SK-N-SH (cell line): ENCODE measurements around the gene NDST4. TPM values are rescaled to one million over a fixed set of nuclear protein-coding genes. Genes with fewer than 3 reads are reported as not detected.

Experiments
- CTCF ChIA-PET: fragments of 300-600, 350-600 bp; formaldehyde crosslinking; extraction: SDS; loops from one replicate; lab custom pipeline; 2021; lab: Yijun Ruan, JAX
- POLR2A ChIA-PET: fragments of 350-600 bp; sonication (Branson Sonifier 250); formaldehyde crosslinking; extraction: SDS; loops from one replicate; lab custom pipeline; 2020; ENCODE audit warnings: antibody characterized with exemption, inconsistent platforms; lab: Yijun Ruan, JAX
- DNase-seq: peaks from one replicate; pipeline ENCODE4 v3.0.0; 2012
- H2AFZ ChIP-seq: fragments of 200-600 bp; sonication (generic); 2 replicates; pipeline ENCODE4 v1.8.1; 2016; ENCODE audit warnings: antibody characterized with exemption, mild to moderate bottlenecking, low read depth
- H3F3A ChIP-seq: fragments of 200-600 bp; sonication (generic); replicated peaks from 2 replicates; pipeline ENCODE3; 2016; ENCODE audit warnings: antibody characterized with exemption, mild to moderate bottlenecking; ENCODE audit not compliant: insufficient read depth
- H3K27ac ChIP-seq, 2 experiments: fragments of 200-500 bp in 1 of 2; fragments of 200-600 bp in 1 of 2; sonication (Bioruptor generic) in 1 of 2; sonication (generic), shearing (Covaris generic) in 1 of 2; 2 replicates each; pipeline versions ENCODE4 v1.5.1 to v1.6.1; 2014 to 2016; ENCODE audit warnings: low read depth in 2 of 2, inconsistent platforms in 1 of 2, low read length in 1 of 2, mild to moderate bottlenecking in 1 of 2, mixed read lengths in 1 of 2
- H3K27me3 ChIP-seq: fragments of 200-600 bp; sonication (generic), shearing (Covaris generic); 2 replicates; pipeline ENCODE4 v1.6.1; 2016; ENCODE audit warnings: mixed run types; ENCODE audit not compliant: insufficient read depth
- H3K36me3 ChIP-seq, 2 experiments: fragments of 200-500 bp in 1 of 2; fragments of 200-600 bp in 1 of 2; sonication (Bioruptor generic) in 1 of 2; sonication (generic) in 1 of 2; replicated peaks in 1 of 2; 2 replicates each; pipeline versions ENCODE3 to v1.5.1; 2014 to 2016; ENCODE audit warnings: low read length in 1 of 2, mild to moderate bottlenecking in 1 of 2; ENCODE audit not compliant: insufficient read depth in 2 of 2, control insufficient read depth in 1 of 2
- H3K4me1 ChIP-seq, 2 experiments: fragments of 200-500 bp in 1 of 2; fragments of 200-600 bp in 1 of 2; sonication (Bioruptor generic) in 1 of 2; sonication (generic), shearing (Covaris generic) in 1 of 2; 2 replicates each; pipeline versions ENCODE4 v1.5.1 to v1.6.1; 2014 to 2016; ENCODE audit warnings: low read depth in 1 of 2, low read length in 1 of 2, mixed run types in 1 of 2; ENCODE audit not compliant: insufficient read depth in 2 of 2, control insufficient read depth in 1 of 2
- H3K4me2 ChIP-seq: fragments of 200-600 bp; sonication (generic), shearing (Covaris generic); 2 replicates; pipeline ENCODE4 v1.6.1; 2017; ENCODE audit warnings: mixed run types
- H3K4me3 ChIP-seq, 2 experiments: fragments of 200-500 bp in 1 of 2; fragments of 200-600 bp in 1 of 2; sonication (Bioruptor generic) in 1 of 2; sonication (generic), shearing (Covaris generic) in 1 of 2; 2 replicates each; pipeline versions ENCODE4 v1.5.1 to v1.8.1; 2014 to 2016; ENCODE audit warnings: low read depth in 2 of 2, inconsistent platforms in 1 of 2, low read length in 1 of 2, mild to moderate bottlenecking in 1 of 2, mixed read lengths in 1 of 2, moderate library complexity in 1 of 2
- H3K79me2 ChIP-seq: fragments of 200-600 bp; sonication (generic); 2 replicates; pipeline ENCODE4 v1.8.1; 2017; ENCODE audit warnings: mild to moderate bottlenecking; ENCODE audit not compliant: insufficient read depth
- H3K9ac ChIP-seq: fragments of 200-600 bp; sonication (generic); 2 replicates; pipeline ENCODE4 v1.6.1; 2017; ENCODE audit warnings: mixed run types
- H3K9me2 ChIP-seq: fragments of 200-600 bp; sonication (generic); 2 replicates; pipeline ENCODE4 v1.6.1; 2017; ENCODE audit warnings: mixed run types
- H3K9me3 ChIP-seq: fragments of 200-600 bp; sonication (generic); 2 replicates; pipeline ENCODE4 v1.6.1; 2017; ENCODE audit warnings: mixed run types, mild to moderate bottlenecking, moderate library complexity
- H4K20me1 ChIP-seq: fragments of 200-600 bp; sonication (generic); 2 replicates; pipeline ENCODE4 v1.6.1; 2017; ENCODE audit warnings: mild to moderate bottlenecking, mixed run types; ENCODE audit not compliant: insufficient read depth
- CHD2 ChIP-seq: fragments of 150-350 bp; IDR thresholded peaks from 2 replicates; pipeline ENCODE4 v1.6.1; 2018; ENCODE audit warnings: low read length; ENCODE audit not compliant: partially characterized antibody
- EP300 ChIP-seq, 2 experiments: IDR thresholded peaks; 2 replicates each; pipeline versions ENCODE4 v1.4.0 to v1.6.1; 2012; ENCODE audit warnings: borderline replicate concordance in 1 of 2, low read depth in 1 of 2, low read length in 1 of 2
- EZH2phosphoT487 ChIP-seq: fragments of 200-600 bp; sonication (generic); IDR thresholded peaks from 2 replicates; pipeline ENCODE4 v1.6.1; 2017; ENCODE audit warnings: low read depth, mixed run types, mild to moderate bottlenecking, antibody characterized with exemption, moderate library complexity, borderline replicate concordance
- FOXJ3 ChIP-seq: sonication (generic); formaldehyde crosslinking; IDR thresholded peaks from 2 replicates; pipeline ENCODE4 v1.5.1; 2020; ENCODE audit warnings: mild to moderate bottlenecking, missing genetic modification reagents
- FOXM1 ChIP-seq: IDR thresholded peaks from 2 replicates; pipeline ENCODE4 v1.4.0; 2012; ENCODE audit warnings: low read depth, mild to moderate bottlenecking
- JUND ChIP-seq: IDR thresholded peaks from 2 replicates; pipeline ENCODE4 v1.4.0; 2012
- MEF2A ChIP-seq: IDR thresholded peaks from 2 replicates; pipeline ENCODE4 v1.4.0; 2012; ENCODE audit warnings: low read depth, borderline replicate concordance
- NFIC ChIP-seq: IDR thresholded peaks from 2 replicates; pipeline ENCODE4 v1.4.0; 2012; ENCODE audit warnings: borderline replicate concordance
- POLR2AphosphoS5 ChIP-seq: IDR thresholded peaks from 2 replicates; pipeline ENCODE4 v1.6.1; 2012; ENCODE audit warnings: low read depth, low read length
- TCF12 ChIP-seq: IDR thresholded peaks from 2 replicates; pipeline ENCODE4 v1.4.0; 2012
- TEAD4 ChIP-seq: IDR thresholded peaks from 2 replicates; pipeline ENCODE4 v1.4.0; 2012; ENCODE audit warnings: mild to moderate bottlenecking, borderline replicate concordance; ENCODE audit not compliant: insufficient read depth
- YY1 ChIP-seq: IDR thresholded peaks from 2 replicates; pipeline ENCODE4 v1.4.0; 2012; ENCODE audit warnings: low read depth, mild to moderate bottlenecking
- WGBS: methylation state at CpG from one replicate; pipeline ENCODE4 v1.1.6; 2017; ENCODE audit warnings: low lambda C conversion rate; 5-methylcytosine and 5-hydroxymethylcytosine counted together
- polyA plus RNA-seq, 3 experiments: library from polyadenylated mRNA; depleted of rRNA; stranded (reverse); fragments of >200 nt; gene quantifications; 2 replicates each; pipeline ENCODE4 v1.2.3, GENCODE V29; 2012
- TF ChIP-seq, protein P1 (sequence below): fragments of 150-350 bp; IDR thresholded peaks from 2 replicates; pipeline ENCODE4 v1.6.1; 2017; ENCODE audit warnings: antibody characterized with exemption, low read length, low read depth, borderline replicate concordance

The NDST4 gene
- polyA plus RNA-seq, 1 of the 3 experiments (the other 2 are of a cell fraction) = not detected

DNA sequence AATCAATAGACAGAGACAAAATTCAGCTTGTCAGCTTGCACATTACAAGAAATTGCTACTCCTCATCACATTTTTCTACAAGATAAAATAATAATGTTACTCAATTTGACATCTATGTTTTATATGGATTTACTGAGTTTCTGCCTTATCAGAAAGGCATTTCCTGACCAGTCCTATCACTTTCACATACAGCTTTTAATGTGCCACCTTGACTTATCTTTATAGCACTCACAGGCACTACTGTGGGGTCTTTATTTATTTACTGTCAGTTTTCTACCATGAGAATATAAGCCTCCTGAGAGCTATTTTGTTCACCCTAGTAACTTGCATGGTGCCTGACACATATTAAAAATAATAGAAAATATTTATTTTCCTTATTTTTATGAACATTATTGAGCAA, 6.0 kb downstream of the NDST4 start:
- Histone ChIP-seq H3K27me3 (no peaks in the 10 kb centered on the region), H3K9me2 (no peaks in the 10 kb centered on the region), H3K4me3 (no peak overlapping the region), H3K4me1 (no peaks in the 10 kb centered on the region; a peak in 1 of 4 replicates), H3F3A (no peaks in the 10 kb centered on the region), H3K79me2 (no peaks in the 10 kb centered on the region), H3K4me2 (no peak overlapping the region), H4K20me1 (no peaks in the 10 kb centered on the region), H2AFZ (no peak overlapping the region), H3K27ac (no peak overlapping the region), H3K36me3 (no peaks in the 10 kb centered on the region), H3K9ac (no peak overlapping the region), H3K9me3 (no peaks in the 10 kb centered on the region; the same call in 1 of the 2 replicates)
- TF ChIP-seq TEAD4 (no peak), FOXM1 (no peak), CHD2 (no peak)
- TF ChIP-seq, protein P1, sequence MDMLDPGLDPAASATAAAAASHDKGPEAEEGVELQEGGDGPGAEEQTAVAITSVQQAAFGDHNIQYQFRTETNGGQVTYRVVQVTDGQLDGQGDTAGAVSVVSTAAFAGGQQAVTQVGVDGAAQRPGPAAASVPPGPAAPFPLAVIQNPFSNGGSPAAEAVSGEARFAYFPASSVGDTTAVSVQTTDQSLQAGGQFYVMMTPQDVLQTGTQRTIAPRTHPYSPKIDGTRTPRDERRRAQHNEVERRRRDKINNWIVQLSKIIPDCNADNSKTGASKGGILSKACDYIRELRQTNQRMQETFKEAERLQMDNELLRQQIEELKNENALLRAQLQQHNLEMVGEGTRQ = no peak
- CTCF ChIA-PET = interaction anchor here (1.1 kb wide), 1 partner anchor 19 kb away, joined by 3 read pairs; no protein-coding TSS in a partner anchor
- POLR2A ChIA-PET = no interaction called here
- no peak for DNase-seq

DNA sequence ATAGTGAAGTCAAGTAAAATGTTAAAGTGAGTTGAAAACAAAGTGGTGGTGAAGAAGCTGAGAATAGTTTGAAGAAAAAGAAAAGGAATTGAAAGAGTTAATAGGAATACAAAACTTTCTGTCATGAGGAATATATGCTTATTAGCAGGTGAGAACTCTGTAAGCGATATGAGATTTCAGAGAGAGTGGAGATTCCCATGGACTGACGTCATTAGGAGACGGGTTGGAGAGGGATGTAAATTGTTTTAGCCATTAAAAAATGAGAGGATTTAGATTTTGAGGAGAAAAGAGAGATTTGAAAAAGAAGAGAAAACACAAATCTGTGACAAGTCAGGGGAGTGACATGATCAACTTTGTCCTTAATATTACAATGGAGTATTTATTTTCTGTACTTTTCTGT, 11.7 kb downstream of the NDST4 start:
- Histone ChIP-seq H3K4me3 (no peak overlapping the region), H3K27ac (no peak overlapping the region)
- TF ChIP-seq EZH2phosphoT487 (no peak), TCF12 (no peak), JUND (no peak), POLR2AphosphoS5 (no peak), MEF2A (no peak), YY1 (no peak), FOXJ3 (CRISPR knock-in tag) (no peak), EP300 (IDR thresholded peaks at IDR 0.05; ENCODE audit: borderline replicate concordance in 1 of 2, low read depth in 1 of 2, low read length in 1 of 2) (no peak), NFIC (no peak)
- TF ChIP-seq, all 33 proteins: peak for 0
- Histone ChIP-seq H3K9me2 (no peaks in the 10 kb centered on the region), H3K9ac (no peak overlapping the region), H3F3A (no peaks in the 10 kb centered on the region), H3K4me2 (no peak overlapping the region), H3K36me3 (no peaks in the 10 kb centered on the region), H3K4me1 (no peaks in the 10 kb centered on the region; a peak in 1 of 4 replicates), H2AFZ (no peak overlapping the region), H3K27me3 (no peaks in the 10 kb centered on the region), H3K9me3 (no peaks in the 10 kb centered on the region), H3K79me2 (no peaks in the 10 kb centered on the region), H4K20me1 (no peaks in the 10 kb centered on the region)
- 30% methylated on average over 3 of the region's 3 CpGs for WGBS
- POLR2A ChIA-PET = no interaction called here
- CTCF ChIA-PET = interaction anchor here (1.0 kb wide), 1 partner anchor 11 kb away, joined by 3 read pairs; no protein-coding TSS in a partner anchor
- no peak for DNase-seq
